Mammary epithelial cell (primary cell): ENCODE measurements around the gene MT1H.

Source experiments
- EZH2 ChIP-seq: IDR thresholded peaks from 2 replicates; pipeline ENCODE4 v1.6.1; 2012; ENCODE audit warnings: low read length, inconsistent platforms, borderline replicate concordance
- TF ChIP-seq, protein P1 (sequence below), 2 donors: IDR thresholded peaks in 1 of 2; conservative IDR thresholded peaks in 1 of 2; 2 replicates each; pipeline ENCODE4 v1.5.1; 2011 to 2012; ENCODE audit warnings: inconsistent platforms in 2 of 2, low read length in 2 of 2, mild to moderate bottlenecking in 2 of 2, control low read depth in 1 of 2, low read depth in 1 of 2; ENCODE audit not compliant: insufficient read depth in 1 of 2; ENCODE audit errors: extremely low read depth in 1 of 2

DNA sequence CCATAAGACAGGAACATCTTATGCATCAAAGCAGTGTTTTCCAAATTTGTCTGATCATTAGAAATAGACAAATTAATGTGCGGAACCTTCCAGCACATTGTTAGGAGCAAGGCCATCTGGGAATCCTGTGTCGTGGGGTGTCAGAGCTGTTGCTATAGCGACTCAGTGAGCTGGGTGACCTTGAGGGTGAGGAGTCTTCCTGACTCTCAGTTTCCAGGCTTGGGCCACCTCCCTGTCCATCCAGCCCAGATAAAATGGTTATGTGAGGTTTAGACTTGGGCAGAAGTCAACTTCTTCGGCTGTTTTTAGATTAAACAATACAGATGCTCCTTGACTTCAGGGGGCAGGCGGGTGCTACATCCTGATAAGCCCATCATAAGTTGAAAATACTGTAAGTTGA is 33.2 kb downstream of the MT1H start:
- TF ChIP-seq, protein P1, sequence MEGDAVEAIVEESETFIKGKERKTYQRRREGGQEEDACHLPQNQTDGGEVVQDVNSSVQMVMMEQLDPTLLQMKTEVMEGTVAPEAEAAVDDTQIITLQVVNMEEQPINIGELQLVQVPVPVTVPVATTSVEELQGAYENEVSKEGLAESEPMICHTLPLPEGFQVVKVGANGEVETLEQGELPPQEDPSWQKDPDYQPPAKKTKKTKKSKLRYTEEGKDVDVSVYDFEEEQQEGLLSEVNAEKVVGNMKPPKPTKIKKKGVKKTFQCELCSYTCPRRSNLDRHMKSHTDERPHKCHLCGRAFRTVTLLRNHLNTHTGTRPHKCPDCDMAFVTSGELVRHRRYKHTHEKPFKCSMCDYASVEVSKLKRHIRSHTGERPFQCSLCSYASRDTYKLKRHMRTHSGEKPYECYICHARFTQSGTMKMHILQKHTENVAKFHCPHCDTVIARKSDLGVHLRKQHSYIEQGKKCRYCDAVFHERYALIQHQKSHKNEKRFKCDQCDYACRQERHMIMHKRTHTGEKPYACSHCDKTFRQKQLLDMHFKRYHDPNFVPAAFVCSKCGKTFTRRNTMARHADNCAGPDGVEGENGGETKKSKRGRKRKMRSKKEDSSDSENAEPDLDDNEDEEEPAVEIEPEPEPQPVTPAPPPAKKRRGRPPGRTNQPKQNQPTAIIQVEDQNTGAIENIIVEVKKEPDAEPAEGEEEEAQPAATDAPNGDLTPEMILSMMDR (conservative IDR thresholded peaks at IDR 0.05 in 1 of 2, IDR thresholded peaks at IDR 0.05 in 1 of 2; ENCODE audit: extremely low read depth in 1 of 2, insufficient read depth in 1 of 2, low read depth in 1 of 2, low read length in 2 of 2): no peak
- no peak for TF ChIP-seq EZH2
